ENCODE measurements around the gene PRKAG2. TPM values are rescaled to one million over a fixed set of nuclear protein-coding genes. Genes with fewer than 3 reads are reported as not detected.

The PRKAG2 gene
- total RNA-seq, 1 experiment from 2014 or later, result 73.9 TPM

- H3K4me1 Mint-ChIP-seq (ENCODE audit: insufficient read depth, unreplicated experiment), result peaks cover 21% of the 10 kb centered on the region
- no peak overlapping the region for H3K27ac Mint-ChIP-seq (ENCODE audit: low read depth, unreplicated experiment)
- CTCF ChIA-PET, result interaction anchor here (0.7 to 0.9 kb wide), 3 partner anchors 40 to 167 kb away, joined by 3 to 4 read pairs (median 3); no protein-coding TSS in a partner anchor
- peaks cover 64% of the 10 kb centered on the region for H3K36me3 Mint-ChIP-seq (ENCODE audit: insufficient read depth, unreplicated experiment)
- TF ChIP-seq CTCF (IDR thresholded peaks at IDR 0.05; ENCODE audit: unreplicated experiment), result no peak
- H3K4me3 Mint-ChIP-seq (ENCODE audit: unreplicated experiment), result no peak overlapping the region
- DNase-seq (ENCODE audit: unreplicated experiment), result no peak
- no peaks in the 10 kb centered on the region for H3K27me3 Mint-ChIP-seq (ENCODE audit: insufficient read depth, unreplicated experiment)
- BruUV-seq (replicated peaks), result no TSS peak
- intact Hi-C loops (cut with micrococcal nuclease), result no loop called here
- no peaks in the 10 kb centered on the region for H3K9me3 Mint-ChIP-seq (ENCODE audit: unreplicated experiment)
- POLR2A ChIA-PET, result interaction anchor here (0.6 to 1.1 kb wide), 4 partner anchors 9 to 97 kb away, joined by 3 to 4 read pairs (median 3); no protein-coding TSS in a partner anchor
These were observed 284.6 kb downstream of the PRKAG2 start for GRCh38 chr7:151592330-151592729.

DNA sequence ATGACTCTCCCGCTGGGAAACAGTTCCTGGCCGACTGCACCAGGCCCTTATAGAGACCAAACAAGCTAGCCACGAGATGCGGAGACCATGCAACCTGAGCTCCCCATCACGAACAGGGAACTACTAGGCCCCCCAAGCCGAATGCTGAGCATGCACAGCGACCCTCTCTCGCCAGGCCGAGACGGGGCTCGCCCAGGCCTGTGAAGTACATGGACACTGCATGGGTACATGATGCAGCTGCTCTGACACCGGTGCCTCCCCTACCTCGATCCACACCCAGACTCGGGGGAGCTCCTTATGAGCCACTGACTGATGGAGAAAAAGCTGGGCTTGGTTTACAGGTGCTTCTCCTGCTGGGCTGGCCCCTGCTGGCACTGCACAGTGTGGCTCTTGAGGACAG, 285.0 kb downstream of the PRKAG2 start:
- ChIA-PET CTCF (interaction anchor here (0.7 to 0.9 kb wide), 3 partner anchors 40 to 168 kb away, joined by 3 to 4 read pairs (median 3); no protein-coding TSS in a partner anchor), POLR2A (interaction anchor here (0.6 to 0.9 kb wide), 3 partner anchors 10 to 98 kb away, joined by 3 to 4 read pairs (median 3); no protein-coding TSS in a partner anchor)
- no TSS peak for BruUV-seq (replicated peaks)

DNA sequence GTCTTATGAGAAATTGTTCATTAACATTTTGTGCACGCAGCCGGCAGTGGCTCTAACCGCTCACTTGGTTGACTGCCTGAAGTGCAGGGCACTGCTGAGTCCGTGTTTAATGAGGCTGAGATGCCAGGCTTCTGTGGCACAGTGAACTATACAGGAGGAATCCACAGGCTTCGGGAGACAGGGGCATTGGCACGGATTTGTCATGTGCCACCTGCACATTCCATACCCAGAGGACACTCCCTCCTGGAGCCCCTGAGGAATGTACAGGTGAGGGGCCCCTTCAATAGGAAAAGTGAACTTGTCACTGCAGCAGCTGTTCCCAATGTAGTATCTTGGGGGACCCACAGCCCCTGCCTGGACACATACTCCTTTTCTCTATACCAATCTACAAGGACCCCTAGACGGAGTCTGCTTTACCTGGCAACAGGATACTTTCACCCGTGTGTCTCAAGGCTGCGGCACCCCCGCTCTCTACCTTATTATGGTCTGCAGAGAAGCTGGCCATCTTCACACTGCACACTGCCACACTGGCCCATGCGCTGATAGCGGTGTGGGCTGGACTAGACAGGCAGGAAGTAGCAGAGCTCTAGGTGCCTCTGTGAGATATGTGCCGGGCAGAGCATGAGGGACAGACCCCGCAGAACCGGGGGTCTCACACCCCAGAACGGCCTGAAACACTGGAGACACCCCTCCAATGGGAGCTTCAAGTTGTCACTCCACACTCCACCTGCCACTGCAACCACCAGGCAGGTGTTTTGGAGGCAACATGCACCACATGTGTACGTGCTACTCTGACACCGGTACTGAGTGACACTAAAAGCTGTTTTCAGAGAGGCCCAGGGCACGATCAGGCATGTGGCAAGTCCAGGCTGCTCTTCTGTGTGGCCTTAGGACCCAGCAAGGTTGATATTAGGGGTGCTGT, 285.8 kb downstream of the PRKAG2 start:
- CTCF ChIA-PET, result interaction anchor here (0.7 to 1.7 kb wide), 4 partner anchors 9 to 168 kb away, joined by 3 to 5 read pairs (median 4); no protein-coding TSS in a partner anchor
- no peak for TF ChIP-seq CTCF (IDR thresholded peaks at IDR 0.05; ENCODE audit: unreplicated experiment)
- Mint-ChIP-seq H3K36me3 (ENCODE audit: insufficient read depth, unreplicated experiment) (peaks cover 73% of the 10 kb centered on the region), H3K27ac (ENCODE audit: low read depth, unreplicated experiment) (no peak overlapping the region), H3K9me3 (ENCODE audit: unreplicated experiment) (no peaks in the 10 kb centered on the region), H3K4me1 (ENCODE audit: insufficient read depth, unreplicated experiment) (peaks cover 24% of the 10 kb centered on the region), H3K4me3 (ENCODE audit: unreplicated experiment) (no peak overlapping the region), H3K27me3 (ENCODE audit: insufficient read depth, unreplicated experiment) (no peaks in the 10 kb centered on the region)
- intact Hi-C loops (cut with micrococcal nuclease), result no loop called here
- POLR2A ChIA-PET, result interaction anchor here (0.7 kb wide), 1 partner anchor 281 kb away, joined by 3 read pairs; no protein-coding TSS in a partner anchor
- BruUV-seq (replicated peaks), result no TSS peak
- DNase-seq (ENCODE audit: unreplicated experiment), result no peak

More for the DNA sequence above, 285.0 kb downstream of the PRKAG2 start:
- TF ChIP-seq CTCF (IDR thresholded peaks at IDR 0.05; ENCODE audit: unreplicated experiment), result no peak
- Mint-ChIP-seq H3K9me3 (ENCODE audit: unreplicated experiment) (no peaks in the 10 kb centered on the region), H3K4me3 (ENCODE audit: unreplicated experiment) (no peak overlapping the region), H3K27me3 (ENCODE audit: insufficient read depth, unreplicated experiment) (no peaks in the 10 kb centered on the region), H3K4me1 (ENCODE audit: insufficient read depth, unreplicated experiment) (peaks cover 17% of the 10 kb centered on the region), H3K27ac (ENCODE audit: low read depth, unreplicated experiment) (no peak overlapping the region), H3K36me3 (ENCODE audit: insufficient read depth, unreplicated experiment) (peaks cover 68% of the 10 kb centered on the region)
- intact Hi-C loops (cut with micrococcal nuclease), result no loop called here
- DNase-seq (ENCODE audit: unreplicated experiment), result no peak
